ENCODE data around the gene SLC9A8.

SLC9A8 gene

DNA sequence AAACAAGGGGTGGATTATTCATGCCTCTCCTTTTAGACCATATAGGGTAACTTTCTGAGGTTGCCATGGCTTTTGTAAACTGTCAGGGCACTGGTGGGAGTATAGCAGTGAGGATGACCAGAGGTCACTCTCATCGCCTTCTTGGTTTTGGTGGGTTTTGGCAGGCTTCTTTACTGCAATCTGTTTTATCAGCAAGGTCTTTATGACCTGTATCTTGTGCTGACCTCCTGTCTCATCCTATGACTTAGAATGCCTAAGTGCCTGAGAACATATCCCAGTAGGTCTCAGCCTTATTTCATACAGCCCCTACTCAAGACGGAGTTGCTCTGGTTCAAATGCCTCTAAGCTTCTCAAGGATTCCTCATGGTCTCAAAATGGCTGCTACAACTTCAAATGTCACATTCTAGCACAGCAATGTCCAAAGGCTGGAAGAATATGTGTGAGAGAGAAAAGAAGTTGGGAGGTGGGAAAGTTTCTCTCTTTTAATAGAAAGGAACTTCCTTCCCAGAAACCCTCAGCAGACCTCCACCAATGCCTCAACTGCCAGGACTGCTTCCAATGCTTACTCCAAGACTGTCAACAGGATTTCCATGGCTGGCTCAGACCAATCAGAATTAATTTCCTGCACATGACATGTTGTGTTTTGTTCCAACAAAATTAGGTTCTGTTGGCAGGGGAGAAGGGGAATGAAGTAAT, 46.6 kb upstream of the SLC9A8 start:
- no peak for TF ChIP-seq CEBPB (IDR thresholded peaks at IDR 0.05)
- no peak for TF ChIP-seq ZBTB7A (IDR thresholded peaks at IDR 0.05; ENCODE audit: low read depth)
- TF ChIP-seq FOXM1 (IDR thresholded peaks at IDR 0.05; ENCODE audit: borderline replicate concordance, low read depth) = no peak
- TF ChIP-seq TCF12 (IDR thresholded peaks at IDR 0.05; ENCODE audit: low read depth) = no peak
- no peak for TF ChIP-seq EP300 (IDR thresholded peaks at IDR 0.05; ENCODE audit: borderline replicate concordance)
- no peak for TF ChIP-seq TAF1 (IDR thresholded peaks at IDR 0.05; ENCODE audit: low read depth)
- no peak for TF ChIP-seq NFIC (IDR thresholded peaks at IDR 0.05)
- no peak for TF ChIP-seq RAD21 (IDR thresholded peaks at IDR 0.05; ENCODE audit: low read depth)
- no peak for TF ChIP-seq TEAD4 (IDR thresholded peaks at IDR 0.05)
- TF ChIP-seq, protein P1, sequence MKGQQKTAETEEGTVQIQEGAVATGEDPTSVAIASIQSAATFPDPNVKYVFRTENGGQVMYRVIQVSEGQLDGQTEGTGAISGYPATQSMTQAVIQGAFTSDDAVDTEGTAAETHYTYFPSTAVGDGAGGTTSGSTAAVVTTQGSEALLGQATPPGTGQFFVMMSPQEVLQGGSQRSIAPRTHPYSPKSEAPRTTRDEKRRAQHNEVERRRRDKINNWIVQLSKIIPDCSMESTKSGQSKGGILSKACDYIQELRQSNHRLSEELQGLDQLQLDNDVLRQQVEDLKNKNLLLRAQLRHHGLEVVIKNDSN (IDR thresholded peaks at IDR 0.05) = no peak
- no peak for TF ChIP-seq REST (IDR thresholded peaks at IDR 0.05; ENCODE audit: low read depth)
- TF ChIP-seq, protein P2, sequence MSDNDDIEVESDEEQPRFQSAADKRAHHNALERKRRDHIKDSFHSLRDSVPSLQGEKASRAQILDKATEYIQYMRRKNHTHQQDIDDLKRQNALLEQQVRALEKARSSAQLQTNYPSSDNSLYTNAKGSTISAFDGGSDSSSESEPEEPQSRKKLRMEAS (IDR thresholded peaks at IDR 0.05) = no peak
- TF ChIP-seq EGR1 (IDR thresholded peaks at IDR 0.05) = no peak
- TF ChIP-seq CREB1 (IDR thresholded peaks at IDR 0.05; ENCODE audit: low read depth) = no peak
- TF ChIP-seq YY1 (IDR thresholded peaks at IDR 0.05; ENCODE audit: low read depth) = no peak

- TF ChIP-seq, protein P1 (IDR thresholded peaks at IDR 0.05) = no peak
- no peak for TF ChIP-seq EP300 (IDR thresholded peaks at IDR 0.05; ENCODE audit: borderline replicate concordance)
- no peak for TF ChIP-seq EGR1 (IDR thresholded peaks at IDR 0.05)
- TF ChIP-seq NFIC (IDR thresholded peaks at IDR 0.05) = no peak
- no peak for TF ChIP-seq REST (IDR thresholded peaks at IDR 0.05; ENCODE audit: low read depth)
Measured at GRCh38 chr20:49766979-49767521, 45.6 kb upstream of the SLC9A8 start.

- TF ChIP-seq, protein P1 (IDR thresholded peaks at IDR 0.05) = no peak
- TF ChIP-seq CEBPB (IDR thresholded peaks at IDR 0.05) (peak; percentile 99), TCF12 (IDR thresholded peaks at IDR 0.05; ENCODE audit: low read depth) (peak; percentile 89), EP300 (IDR thresholded peaks at IDR 0.05; ENCODE audit: borderline replicate concordance) (peak; percentile 83), TAF1 (IDR thresholded peaks at IDR 0.05; ENCODE audit: low read depth) (no peak), FOXM1 (IDR thresholded peaks at IDR 0.05; ENCODE audit: borderline replicate concordance, low read depth) (peak; percentile 75), ZBTB7A (IDR thresholded peaks at IDR 0.05; ENCODE audit: low read depth) (no peak), NFIC (IDR thresholded peaks at IDR 0.05) (peak; percentile 94), TEAD4 (IDR thresholded peaks at IDR 0.05) (peak; percentile 86), YY1 (IDR thresholded peaks at IDR 0.05; ENCODE audit: low read depth) (peak; percentile 61)
- TF ChIP-seq, protein P2 (IDR thresholded peaks at IDR 0.05) = peak; percentile 44; the same call in 1 of the 2 replicates
Measured at GRCh38 chr20:49768204-49769047, 44.2 kb upstream of the SLC9A8 start.

GRCh38 chr20:49769048-49769581, 43.5 kb upstream of the SLC9A8 start:
- TF ChIP-seq, protein P2 (IDR thresholded peaks at IDR 0.05) = no peak
- no peak for TF ChIP-seq ZBTB7A (IDR thresholded peaks at IDR 0.05; ENCODE audit: low read depth)
- TF ChIP-seq REST (IDR thresholded peaks at IDR 0.05; ENCODE audit: low read depth) = no peak
- no peak for TF ChIP-seq TCF12 (IDR thresholded peaks at IDR 0.05; ENCODE audit: low read depth)
- TF ChIP-seq FOXM1 (IDR thresholded peaks at IDR 0.05; ENCODE audit: borderline replicate concordance, low read depth) = no peak
- TF ChIP-seq TAF1 (IDR thresholded peaks at IDR 0.05; ENCODE audit: low read depth) = no peak
- no peak for TF ChIP-seq YY1 (IDR thresholded peaks at IDR 0.05; ENCODE audit: low read depth)
- TF ChIP-seq CEBPB (IDR thresholded peaks at IDR 0.05) = no peak
- TF ChIP-seq EP300 (IDR thresholded peaks at IDR 0.05; ENCODE audit: borderline replicate concordance) = no peak
- TF ChIP-seq RAD21 (IDR thresholded peaks at IDR 0.05; ENCODE audit: low read depth) = no peak

Measured in Ishikawa (cell line).